Panc1 (cell line): Measurements from ENCODE around the gene RGS6. TPM values are rescaled to one million over a fixed set of nuclear protein-coding genes. Genes with fewer than 3 reads are reported as not detected.

ENCODE experiments used
- ATAC-seq: fragments of 200-7000 bp; cut with Tn5 transposase; 2 replicates; pipeline ENCODE4 v1.9.1; 2020; ENCODE audit warnings: mild to moderate bottlenecking, moderate library complexity
- BruUV-seq: library from RNA; stranded (reverse); fragments of 400-500 nt; replicated peaks from 2 replicates; lab custom pipeline; 2021; lab: Mats Ljungman, UMichigan
- CTCF ChIA-PET: fragments of 300-600 bp; sonication (Branson Sonifier 250); formaldehyde crosslinking; loops from one replicate; lab custom pipeline; 2022; ENCODE audit warnings: antibody characterized with exemption; lab: Charles Lee
- POLR2A ChIA-PET: fragments of 300-600 bp; sonication (Branson Sonifier 250); formaldehyde crosslinking; loops from one replicate; lab custom pipeline; 2022; ENCODE audit warnings: antibody characterized with exemption; lab: Charles Lee
- DNase-seq: peaks from one replicate; pipeline ENCODE4 v3.0.0-alpha.2; 2010; ENCODE audit warnings: low read depth, low spot score
- H3K27ac ChIP-seq: 2 replicates; pipeline ENCODE4 v1.5.1; 2011; ENCODE audit warnings: mild to moderate bottlenecking, low read length, inconsistent platforms
- H3K27me3 ChIP-seq: fragments of 200-500 bp; sonication (Bioruptor generic); 2 replicates; pipeline ENCODE4 v1.6.0; 2014; ENCODE audit warnings: low read length, inconsistent platforms; ENCODE audit not compliant: control insufficient read depth, insufficient read depth
- H3K36me3 ChIP-seq: fragments of 200-500 bp; sonication (Bioruptor generic); 2 replicates; pipeline ENCODE4 v1.5.1; 2014; ENCODE audit warnings: inconsistent platforms, mild to moderate bottlenecking, low read length, moderate library complexity; ENCODE audit not compliant: control insufficient read depth, insufficient read depth
- H3K4me1 ChIP-seq: 2 replicates; pipeline ENCODE4 v1.5.1; 2011; ENCODE audit warnings: inconsistent platforms, mild to moderate bottlenecking, low read length, moderate library complexity; ENCODE audit not compliant: control insufficient read depth, insufficient read depth
- H3K4me3 ChIP-seq, 2 experiments: 2 replicates each; pipeline ENCODE4 v1.5.1; 2011 to 2012; ENCODE audit warnings: low read depth in 2 of 2, low read length in 2 of 2, mild to moderate bottlenecking in 2 of 2, inconsistent platforms in 1 of 2, moderate library complexity in 1 of 2
- H3K9me3 ChIP-seq: fragments of 200-500 bp; sonication (Bioruptor generic); 2 replicates; pipeline ENCODE4 v1.5.1; 2014; ENCODE audit warnings: low read depth, mild to moderate bottlenecking, inconsistent platforms, low read length, moderate library complexity; ENCODE audit not compliant: control insufficient read depth, insufficient read depth
- POLR2AphosphoS5 ChIP-seq: IDR thresholded peaks from 2 replicates; pipeline ENCODE4 v1.6.1; 2012; ENCODE audit warnings: mild to moderate bottlenecking, low read depth, low read length, moderate library complexity
- SIN3A ChIP-seq: IDR thresholded peaks from 2 replicates; pipeline ENCODE4 v1.6.1; 2012; ENCODE audit warnings: low read depth, mild to moderate bottlenecking, low read length, moderate library complexity, borderline replicate concordance; ENCODE audit not compliant: insufficient read depth
- TCF7L2 ChIP-seq: IDR thresholded peaks from 2 replicates; pipeline ENCODE4 v1.6.1; 2011; ENCODE audit warnings: mild to moderate bottlenecking, low read depth, low read length, inconsistent platforms
- in situ Hi-C: cut with HindIII; loops from 2 replicates; pipeline ENCODE4 v1.10.0; 2016; ENCODE audit warnings: low sequenced_read_pairs, low pct_unique_long_range_greater_than_20kb
- intact Hi-C: fragments of 100-400 bp; cut with micrococcal nuclease; formaldehyde crosslinking; loops from one replicate; pipeline ENCODE4 v1.10.0; 2022; ENCODE audit not compliant: unreplicated experiment
- total RNA-seq: library from RNA; stranded (reverse); gene quantifications from one replicate; pipeline ENCODE4 v1.2.1, GENCODE V29; 2021; ENCODE audit not compliant: unreplicated experiment
- TF ChIP-seq, protein P1 (sequence below): fragments of 450-650 bp; IDR thresholded peaks from 2 replicates; pipeline ENCODE4 v1.5.1; 2017; ENCODE audit warnings: mild to moderate bottlenecking
- TF ChIP-seq, protein P2 (sequence below), 2 experiments: IDR thresholded peaks; 2 replicates each; pipeline ENCODE4 v1.6.1; 2011 to 2012; ENCODE audit warnings: low read depth in 2 of 2, control low read depth in 1 of 2, low read length in 1 of 2, mild to moderate bottlenecking in 1 of 2, moderate library complexity in 1 of 2; ENCODE audit not compliant: insufficient read depth in 1 of 2

The RGS6 gene
- total RNA-seq, 1 experiment from 2014 or later: not detected

DNA sequence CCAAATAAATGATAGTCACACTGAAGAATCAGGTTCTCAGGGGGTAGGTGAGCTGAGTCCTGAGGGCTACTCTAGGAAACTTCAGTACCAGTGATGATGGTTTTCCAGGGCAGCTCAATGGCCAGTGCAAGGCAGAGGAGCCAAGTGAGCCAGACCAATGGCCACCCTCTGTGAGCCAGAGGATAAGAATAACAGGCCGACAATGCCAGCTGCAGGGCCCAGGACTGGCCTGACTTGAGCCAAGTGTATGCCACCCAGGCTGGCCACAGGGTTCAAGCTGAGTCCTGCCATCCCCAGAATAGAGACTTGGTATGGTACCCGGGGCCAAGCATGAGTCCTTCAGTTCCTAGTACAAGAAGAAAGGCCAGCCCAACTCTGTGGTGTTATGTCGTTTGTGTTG is 606.2 kb downstream of the RGS6 start:
- in situ Hi-C loops (no loop called here), intact Hi-C loops (no loop called here)
- POLR2A ChIA-PET: no interaction called here
- H3K9me3 ChIP-seq: no peaks in the 10 kb centered on the region
- no peaks in the 10 kb centered on the region for H3K4me1 ChIP-seq
- ATAC-seq (no peak), DNase-seq (no peak)
- no peaks in the 10 kb centered on the region for H3K36me3 ChIP-seq
- TF ChIP-seq SIN3A (no peak), TCF7L2 (no peak), POLR2AphosphoS5 (no peak)
- TF ChIP-seq, protein P1, sequence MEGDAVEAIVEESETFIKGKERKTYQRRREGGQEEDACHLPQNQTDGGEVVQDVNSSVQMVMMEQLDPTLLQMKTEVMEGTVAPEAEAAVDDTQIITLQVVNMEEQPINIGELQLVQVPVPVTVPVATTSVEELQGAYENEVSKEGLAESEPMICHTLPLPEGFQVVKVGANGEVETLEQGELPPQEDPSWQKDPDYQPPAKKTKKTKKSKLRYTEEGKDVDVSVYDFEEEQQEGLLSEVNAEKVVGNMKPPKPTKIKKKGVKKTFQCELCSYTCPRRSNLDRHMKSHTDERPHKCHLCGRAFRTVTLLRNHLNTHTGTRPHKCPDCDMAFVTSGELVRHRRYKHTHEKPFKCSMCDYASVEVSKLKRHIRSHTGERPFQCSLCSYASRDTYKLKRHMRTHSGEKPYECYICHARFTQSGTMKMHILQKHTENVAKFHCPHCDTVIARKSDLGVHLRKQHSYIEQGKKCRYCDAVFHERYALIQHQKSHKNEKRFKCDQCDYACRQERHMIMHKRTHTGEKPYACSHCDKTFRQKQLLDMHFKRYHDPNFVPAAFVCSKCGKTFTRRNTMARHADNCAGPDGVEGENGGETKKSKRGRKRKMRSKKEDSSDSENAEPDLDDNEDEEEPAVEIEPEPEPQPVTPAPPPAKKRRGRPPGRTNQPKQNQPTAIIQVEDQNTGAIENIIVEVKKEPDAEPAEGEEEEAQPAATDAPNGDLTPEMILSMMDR: no peak
- TF ChIP-seq, protein P2, sequence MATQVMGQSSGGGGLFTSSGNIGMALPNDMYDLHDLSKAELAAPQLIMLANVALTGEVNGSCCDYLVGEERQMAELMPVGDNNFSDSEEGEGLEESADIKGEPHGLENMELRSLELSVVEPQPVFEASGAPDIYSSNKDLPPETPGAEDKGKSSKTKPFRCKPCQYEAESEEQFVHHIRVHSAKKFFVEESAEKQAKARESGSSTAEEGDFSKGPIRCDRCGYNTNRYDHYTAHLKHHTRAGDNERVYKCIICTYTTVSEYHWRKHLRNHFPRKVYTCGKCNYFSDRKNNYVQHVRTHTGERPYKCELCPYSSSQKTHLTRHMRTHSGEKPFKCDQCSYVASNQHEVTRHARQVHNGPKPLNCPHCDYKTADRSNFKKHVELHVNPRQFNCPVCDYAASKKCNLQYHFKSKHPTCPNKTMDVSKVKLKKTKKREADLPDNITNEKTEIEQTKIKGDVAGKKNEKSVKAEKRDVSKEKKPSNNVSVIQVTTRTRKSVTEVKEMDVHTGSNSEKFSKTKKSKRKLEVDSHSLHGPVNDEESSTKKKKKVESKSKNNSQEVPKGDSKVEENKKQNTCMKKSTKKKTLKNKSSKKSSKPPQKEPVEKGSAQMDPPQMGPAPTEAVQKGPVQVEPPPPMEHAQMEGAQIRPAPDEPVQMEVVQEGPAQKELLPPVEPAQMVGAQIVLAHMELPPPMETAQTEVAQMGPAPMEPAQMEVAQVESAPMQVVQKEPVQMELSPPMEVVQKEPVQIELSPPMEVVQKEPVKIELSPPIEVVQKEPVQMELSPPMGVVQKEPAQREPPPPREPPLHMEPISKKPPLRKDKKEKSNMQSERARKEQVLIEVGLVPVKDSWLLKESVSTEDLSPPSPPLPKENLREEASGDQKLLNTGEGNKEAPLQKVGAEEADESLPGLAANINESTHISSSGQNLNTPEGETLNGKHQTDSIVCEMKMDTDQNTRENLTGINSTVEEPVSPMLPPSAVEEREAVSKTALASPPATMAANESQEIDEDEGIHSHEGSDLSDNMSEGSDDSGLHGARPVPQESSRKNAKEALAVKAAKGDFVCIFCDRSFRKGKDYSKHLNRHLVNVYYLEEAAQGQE (IDR thresholded peaks at IDR 0.05; ENCODE audit: insufficient read depth in 1 of 2, low read depth in 2 of 2, low read length in 1 of 2): no peak
- BruUV-seq: no TSS peak
- H3K27me3 ChIP-seq: no peaks in the 10 kb centered on the region; the same call in 1 of the 2 replicates
- CTCF ChIA-PET: no interaction called here
- H3K27ac ChIP-seq: no peak overlapping the region
- H3K4me3 ChIP-seq: no peak overlapping the region

DNA sequence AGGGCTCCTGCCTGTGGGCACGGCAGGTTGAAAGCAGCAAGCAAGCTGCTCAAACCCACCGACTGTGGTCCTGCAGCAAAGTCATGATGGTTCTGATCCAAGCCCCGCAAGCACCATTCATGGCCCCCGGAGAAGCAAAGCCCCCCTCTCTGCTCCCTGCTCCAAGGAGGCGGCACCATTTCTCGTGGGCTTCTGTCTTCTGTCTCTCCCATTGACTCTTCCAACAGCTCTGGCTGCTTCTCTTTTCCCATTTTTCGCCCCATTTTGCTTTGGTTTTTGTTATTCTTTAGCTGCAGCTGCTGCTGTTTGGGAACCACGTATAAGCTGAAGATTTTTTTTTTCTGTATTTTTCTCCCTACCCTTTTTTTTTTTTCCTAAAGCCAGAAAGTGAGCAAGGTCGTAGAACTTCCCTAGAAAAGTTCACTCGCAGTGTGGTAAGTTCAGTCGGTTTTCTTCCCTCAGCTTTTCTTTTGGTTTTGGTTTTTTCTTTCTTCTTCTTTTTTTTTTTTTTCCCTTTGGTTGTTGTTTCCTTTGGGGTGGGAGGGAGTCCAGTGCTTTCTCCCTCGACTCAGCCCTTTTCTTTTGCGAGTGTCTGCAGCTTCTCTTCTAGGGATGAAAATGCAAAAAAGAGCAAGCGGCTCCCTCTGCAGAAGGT is 607.6 kb downstream of the RGS6 start:
- Histone ChIP-seq H3K4me1 (no peaks in the 10 kb centered on the region), H3K27ac (no peak overlapping the region), H3K27me3 (no peaks in the 10 kb centered on the region; the same call in 1 of the 2 replicates), H3K36me3 (no peaks in the 10 kb centered on the region), H3K9me3 (no peaks in the 10 kb centered on the region), H3K4me3 (no peak overlapping the region)
- no peak for TF ChIP-seq POLR2AphosphoS5
- no peak for TF ChIP-seq SIN3A
- TF ChIP-seq, protein P2 (IDR thresholded peaks at IDR 0.05; ENCODE audit: insufficient read depth in 1 of 2, low read depth in 2 of 2, low read length in 1 of 2): no peak
- TF ChIP-seq TCF7L2: no peak
- TF ChIP-seq, protein P1: no peak
- in situ Hi-C loops (no loop called here), intact Hi-C loops (no loop called here)
- DNase-seq: no peak
- ChIA-PET POLR2A (interaction anchor here (0.5 to 0.7 kb wide), 3 partner anchors 12 to 173 kb away, joined by 5 to 15 read pairs (median 5); no protein-coding TSS in a partner anchor), CTCF (interaction anchor here (0.6 kb wide), 1 partner anchor 22 kb away, joined by 3 read pairs; no protein-coding TSS in a partner anchor)
- no peak for ATAC-seq
- no TSS peak for BruUV-seq
